HUES64 (cell line): ENCODE data around the gene SLFNL1.

ENCODE experiments used
- H3K27ac ChIP-seq: 2 replicates; pipeline ENCODE4 v1.7.0; 2013; ENCODE audit warnings: low read depth, low read length, inconsistent platforms
- H3K27me3 ChIP-seq: 2 replicates; pipeline ENCODE4 v1.6.1; 2013; ENCODE audit warnings: mild to moderate bottlenecking, low read length; ENCODE audit not compliant: insufficient read depth
- H3K36me3 ChIP-seq: 2 replicates; pipeline ENCODE4 v1.6.1; 2013; ENCODE audit warnings: mild to moderate bottlenecking, low read length; ENCODE audit not compliant: insufficient read depth
- H3K4me1 ChIP-seq: 2 replicates; pipeline ENCODE4 v1.6.1; 2013; ENCODE audit warnings: mild to moderate bottlenecking, low read length, moderate library complexity; ENCODE audit not compliant: insufficient read depth
- H3K4me3 ChIP-seq: 2 replicates; pipeline ENCODE4 v1.5.1; 2013; ENCODE audit warnings: mild to moderate bottlenecking, low read length, moderate library complexity
- H3K9ac ChIP-seq: 2 replicates; pipeline ENCODE4 v1.6.1; 2013; ENCODE audit warnings: mild to moderate bottlenecking, low read depth, low read length
- H3K9me3 ChIP-seq: 2 replicates; pipeline ENCODE4 v1.6.1; 2013; ENCODE audit warnings: low read depth, low read length; ENCODE audit not compliant: insufficient read depth
- WGBS: fragments of 150-250, 120-280 bp; methylation state at CpG from one replicate; pipeline ENCODE4 v1.1.7; 2013; ENCODE audit warnings: missing lambda C conversion rate; 5-methylcytosine and 5-hydroxymethylcytosine counted together

The SLFNL1 gene

DNA sequence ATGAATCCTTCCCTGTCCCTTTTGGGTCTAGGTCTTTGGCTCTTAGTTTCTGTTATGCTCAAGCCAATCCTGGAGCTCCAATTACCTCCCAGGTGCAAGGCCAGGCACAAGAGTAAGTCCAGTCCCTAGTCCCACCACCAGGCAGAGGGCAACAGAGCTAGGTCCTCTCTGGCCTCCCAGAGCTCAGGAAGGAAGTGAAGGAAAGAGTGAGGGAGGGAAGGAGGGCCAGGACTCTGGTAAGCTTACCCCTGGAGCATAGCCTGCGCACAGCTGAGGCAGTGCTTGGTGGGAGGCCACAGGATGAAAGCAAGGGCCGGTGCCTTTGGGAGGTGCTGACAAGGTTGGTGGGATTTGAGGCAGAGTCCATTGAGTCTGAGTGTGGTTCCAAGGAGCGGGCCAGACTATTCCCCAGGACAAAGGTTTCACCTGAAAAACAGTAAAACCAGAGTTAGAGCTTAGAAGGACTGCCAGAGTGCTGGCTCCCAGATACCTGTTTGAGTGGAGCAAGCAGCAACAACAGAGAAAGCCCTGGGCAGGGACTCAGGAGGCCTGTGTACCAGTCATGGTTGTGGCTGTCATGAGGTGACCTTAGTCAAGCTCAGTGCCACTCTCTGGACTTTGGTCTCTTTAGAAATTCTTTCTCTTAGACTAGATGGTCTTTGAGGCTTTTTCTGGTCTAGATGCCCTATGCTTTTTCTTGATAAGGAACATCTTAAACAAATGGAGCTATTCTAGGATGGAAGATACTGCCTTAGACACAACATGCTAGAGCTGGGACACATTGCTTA is 15.8 kb upstream of the SLFNL1 start:
- Histone ChIP-seq H3K9me3 (no peaks in the 10 kb centered on the region), H3K27me3 (no peaks in the 10 kb centered on the region), H3K36me3 (peaks cover 9% of the 10 kb centered on the region; the same call in 1 of the 2 replicates), H3K9ac (no peak overlapping the region), H3K4me3 (no peak overlapping the region), H3K4me1 (peaks cover 10% of the 10 kb centered on the region; the same call in 1 of the 2 replicates), H3K27ac (no peak overlapping the region)
- 97% methylated on average over 3 of the region's 3 CpGs for WGBS

DNA sequence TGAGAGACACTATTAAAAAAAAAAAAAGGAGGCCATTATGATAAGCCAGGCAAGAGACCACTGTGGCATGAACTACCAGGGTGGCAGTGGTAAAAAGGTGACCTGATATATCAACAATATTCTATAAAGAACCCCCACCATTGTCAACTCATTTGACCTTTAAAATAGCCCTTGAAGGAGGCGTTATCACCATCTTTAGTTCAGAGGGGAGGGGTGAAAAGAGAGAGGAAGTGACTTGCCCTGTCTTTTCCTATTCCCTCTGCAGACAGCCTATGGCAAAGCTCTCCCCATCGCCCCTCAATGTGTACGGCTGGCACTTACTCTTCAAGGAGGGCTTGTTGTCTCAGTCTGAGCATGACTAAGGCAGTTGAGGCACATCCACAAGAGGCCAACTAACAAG is 11.7 kb upstream of the SLFNL1 start:
- 92% methylated on average over 2 of the region's 3 CpGs for whole genome bisulfite sequencing
- Histone ChIP-seq H3K36me3 (peaks cover 16% of the 10 kb centered on the region), H3K27me3 (no peaks in the 10 kb centered on the region), H3K9ac (no peak overlapping the region), H3K9me3 (no peaks in the 10 kb centered on the region), H3K4me1 (peaks cover 10% of the 10 kb centered on the region; the same call in 1 of the 2 replicates), H3K27ac (no peak overlapping the region), H3K4me3 (no peak overlapping the region)

DNA sequence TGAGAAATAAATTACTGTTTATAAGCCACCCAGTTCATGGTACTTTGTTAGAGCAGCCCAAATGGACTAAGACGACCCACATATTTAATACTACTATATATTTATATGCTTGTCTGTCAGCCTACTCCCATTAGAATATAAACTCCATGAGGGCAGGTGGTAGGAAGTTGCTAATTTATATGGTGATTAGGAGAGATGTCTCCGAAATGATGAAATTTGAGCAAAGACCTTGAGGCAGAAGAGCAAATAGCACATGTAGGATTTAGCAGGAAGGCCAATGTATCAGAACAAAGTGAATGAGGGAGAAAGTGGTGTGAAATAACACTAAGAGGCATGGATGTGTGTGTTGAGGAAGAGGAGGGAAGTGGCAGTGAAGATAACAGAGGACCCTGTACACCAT is 10.6 kb upstream of the SLFNL1 start:
- Histone ChIP-seq H3K9ac (no peak overlapping the region), H3K4me3 (no peak overlapping the region), H3K27me3 (no peaks in the 10 kb centered on the region), H3K4me1 (peaks cover 10% of the 10 kb centered on the region; the same call in 1 of the 2 replicates), H3K27ac (no peak overlapping the region), H3K9me3 (no peaks in the 10 kb centered on the region), H3K36me3 (peaks cover 18% of the 10 kb centered on the region)
- WGBS, result 93% methylated on average over 1 of the region's 2 CpGs

DNA sequence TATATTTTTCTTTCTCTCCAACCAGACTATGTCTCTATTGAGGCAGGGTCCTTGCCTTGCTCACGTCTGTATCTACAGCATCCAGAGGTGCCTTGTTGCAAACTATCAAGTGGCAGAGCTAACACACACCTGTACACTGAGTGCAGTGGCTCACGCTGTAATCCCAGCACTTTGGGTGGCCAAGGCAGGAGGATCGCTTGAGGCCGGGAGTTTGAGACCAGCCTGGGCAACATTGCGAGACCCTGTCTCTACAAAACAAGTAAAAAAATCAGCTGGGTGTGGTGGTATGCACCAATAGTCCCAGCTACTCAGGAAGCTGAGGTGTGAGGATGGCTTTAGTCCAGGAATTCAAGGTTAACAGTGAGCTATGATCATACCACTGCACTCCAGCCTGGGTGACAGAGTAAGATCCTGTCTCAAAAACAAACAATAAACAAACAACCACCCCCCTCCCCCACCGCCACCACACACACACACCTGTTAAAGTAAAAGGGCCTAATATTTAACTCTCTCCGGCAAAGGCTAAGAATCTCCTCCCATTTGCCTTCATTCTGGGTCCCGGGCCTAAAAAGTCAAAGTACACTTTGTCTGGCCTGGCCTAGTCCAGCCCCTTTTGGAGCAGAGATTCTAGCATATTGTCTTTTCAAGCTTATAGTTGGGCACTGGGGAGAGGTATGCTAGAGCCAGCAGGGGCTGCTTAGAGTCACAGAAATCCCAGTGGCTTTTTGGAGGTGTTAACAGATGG is 9.5 kb upstream of the SLFNL1 start:
- no peak overlapping the region for H3K27ac ChIP-seq
- no peak overlapping the region for H3K9ac ChIP-seq
- H3K4me1 ChIP-seq, result peaks cover 10% of the 10 kb centered on the region; the same call in 1 of the 2 replicates
- no peaks in the 10 kb centered on the region for H3K27me3 ChIP-seq
- H3K36me3 ChIP-seq, result peaks cover 18% of the 10 kb centered on the region
- 94% methylated on average over 8 of the region's 8 CpGs for WGBS
- H3K4me3 ChIP-seq, result no peak overlapping the region
- H3K9me3 ChIP-seq, result no peaks in the 10 kb centered on the region

DNA sequence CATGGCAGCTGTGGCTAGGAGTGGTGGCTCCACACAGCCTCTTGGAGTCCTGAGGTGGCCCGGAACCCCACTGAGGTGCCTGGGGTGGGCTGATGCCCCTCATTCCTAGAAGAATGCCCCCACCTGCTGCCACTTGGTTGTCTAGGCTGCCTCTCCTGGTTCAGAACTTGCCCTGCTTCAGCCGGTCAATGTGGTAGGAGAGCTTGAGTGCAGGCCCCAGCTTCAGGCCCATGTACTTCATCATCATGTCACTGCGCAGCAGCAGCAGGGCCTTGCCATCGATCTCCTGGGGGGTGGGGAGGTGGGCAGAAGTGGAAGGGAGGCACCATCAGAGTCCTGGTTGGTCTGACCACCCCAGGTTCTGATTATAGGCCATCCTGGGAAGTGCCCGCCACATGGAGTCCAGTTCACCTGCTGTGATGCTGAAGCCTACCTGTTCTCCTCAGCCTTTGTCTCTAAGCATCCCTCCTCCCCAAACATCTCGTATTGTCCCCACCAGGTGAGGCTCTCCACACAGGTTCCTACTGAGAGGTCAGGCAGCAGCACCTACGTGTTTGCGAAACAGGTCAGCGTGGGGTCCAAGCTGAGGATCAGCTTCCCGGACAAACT is 6.6 kb upstream of the SLFNL1 start:
- no peak overlapping the region for H3K9ac ChIP-seq
- H3K27me3 ChIP-seq, result no peaks in the 10 kb centered on the region

DNA sequence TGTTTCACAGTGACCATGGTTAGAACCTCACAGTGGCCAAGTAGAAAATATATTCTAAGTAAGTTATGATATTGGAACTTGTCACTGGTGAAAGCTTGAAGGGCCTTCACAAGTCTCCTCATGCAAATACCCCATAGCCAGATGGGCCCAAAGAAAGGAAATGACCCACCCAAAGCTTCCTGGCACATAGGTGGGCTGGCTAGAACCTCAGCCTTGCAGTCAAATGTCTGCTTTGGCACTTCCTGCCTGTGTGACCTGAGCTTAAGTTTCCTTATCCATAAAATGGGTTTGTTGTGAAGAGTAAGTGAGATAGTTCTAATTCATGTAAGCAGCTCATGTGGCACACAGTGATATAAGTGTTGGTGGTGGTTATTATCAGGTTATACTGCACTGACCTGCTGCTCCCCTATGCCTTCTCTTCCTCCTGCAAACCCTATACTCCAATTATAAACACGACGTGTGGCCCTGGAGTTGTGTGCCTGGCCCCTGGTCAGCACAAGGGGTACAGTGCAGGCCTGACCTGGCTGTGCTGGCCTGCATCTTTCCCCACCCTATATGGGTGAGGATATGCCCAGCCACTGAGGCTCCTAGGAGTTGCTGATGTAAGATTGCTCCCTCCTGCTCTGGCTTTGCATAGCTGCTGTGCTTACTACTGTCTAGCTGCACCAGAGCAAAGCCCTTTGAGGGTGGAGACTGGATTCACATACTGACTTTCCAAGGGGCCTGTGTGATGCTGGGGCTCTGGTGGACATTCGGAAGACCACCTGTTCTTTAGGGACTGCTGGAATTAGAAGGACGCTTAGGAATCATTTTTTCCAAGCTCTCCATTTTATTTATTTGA is 4.7 kb upstream of the SLFNL1 start:
- no peaks in the 10 kb centered on the region; the same call in 1 of the 2 replicates for H3K4me1 ChIP-seq
- H3K36me3 ChIP-seq, result peaks cover 5% of the 10 kb centered on the region; the same call in 1 of the 2 replicates
- H3K4me3 ChIP-seq, result no peak overlapping the region
- no peak overlapping the region for H3K27ac ChIP-seq
- H3K9me3 ChIP-seq, result no peaks in the 10 kb centered on the region
- 95% methylated on average over 4 of the region's 4 CpGs for WGBS
- H3K9ac ChIP-seq, result no peak overlapping the region
- no peaks in the 10 kb centered on the region for H3K27me3 ChIP-seq

More for the DNA sequence above, 6.6 kb upstream of the SLFNL1 start:
- H3K27ac ChIP-seq, result no peak overlapping the region
- H3K36me3 ChIP-seq, result peaks cover 12% of the 10 kb centered on the region; the same call in 1 of the 2 replicates
- H3K4me3 ChIP-seq, result no peak overlapping the region
- 97% methylated on average over 10 of the region's 10 CpGs for WGBS
- no peaks in the 10 kb centered on the region for H3K9me3 ChIP-seq
- peaks cover 1% of the 10 kb centered on the region; the same call in 1 of the 2 replicates for H3K4me1 ChIP-seq

DNA sequence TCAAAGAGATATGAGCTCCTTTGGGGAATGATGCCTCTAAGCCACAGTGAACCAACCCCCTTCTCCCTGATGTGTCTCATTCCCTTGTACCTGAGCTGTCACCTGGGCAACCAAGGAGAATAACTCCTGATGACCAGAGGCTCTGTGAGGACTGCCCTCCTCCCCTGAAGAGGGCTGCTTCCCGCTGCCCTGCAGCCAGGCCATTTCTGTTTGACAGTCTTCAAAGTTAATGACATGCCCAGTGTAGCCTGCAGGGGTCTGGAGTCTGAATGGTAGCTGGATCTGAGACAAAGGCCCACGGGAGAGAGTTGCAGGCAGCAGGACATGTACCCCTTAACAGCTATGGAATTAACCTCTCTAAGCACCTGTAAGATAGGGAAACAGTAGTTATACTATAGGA is 3.4 kb upstream of the SLFNL1 start:
- Histone ChIP-seq H3K27ac (no peak overlapping the region), H3K27me3 (no peaks in the 10 kb centered on the region), H3K36me3 (peaks cover 5% of the 10 kb centered on the region; the same call in 1 of the 2 replicates), H3K4me1 (peaks cover 3% of the 10 kb centered on the region; the same call in 1 of the 2 replicates), H3K9ac (no peak overlapping the region), H3K9me3 (no peaks in the 10 kb centered on the region), H3K4me3 (no peak overlapping the region)
- WGBS, result 63% methylated on average over 2 of the region's 2 CpGs

DNA sequence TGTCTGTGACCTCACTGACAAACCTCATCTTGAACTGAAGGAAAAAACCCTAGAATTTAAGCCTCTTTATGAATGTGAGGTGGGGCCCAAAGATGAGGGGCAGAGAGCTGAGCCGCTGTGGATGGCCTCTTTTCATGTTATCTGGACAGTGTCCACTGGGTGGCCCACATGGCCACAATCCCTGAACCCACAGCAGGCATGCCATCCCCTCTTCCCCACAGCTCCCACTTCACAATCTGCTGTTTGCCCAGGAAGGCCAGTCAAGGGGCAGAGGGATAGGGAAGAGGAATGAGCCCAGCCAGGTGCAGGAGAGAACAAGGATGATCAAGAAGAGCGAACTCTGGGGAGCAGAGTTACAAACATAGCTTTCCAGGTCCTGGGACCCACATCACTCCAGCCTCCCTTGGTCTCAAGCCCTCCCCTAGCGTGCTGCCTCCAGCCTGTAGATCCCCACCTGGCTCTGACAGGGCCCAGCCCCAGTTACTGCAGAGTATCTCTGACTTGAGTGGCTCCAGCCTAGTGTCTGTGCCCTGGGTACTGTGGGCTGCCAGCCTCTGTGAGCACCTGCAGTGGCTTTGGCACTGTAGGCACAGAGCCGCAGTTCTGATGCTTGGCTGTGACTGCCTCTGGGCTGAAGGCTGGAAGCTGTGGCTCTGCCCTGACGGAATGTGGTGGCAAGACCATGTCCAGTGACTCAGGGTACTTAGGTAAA is 1.9 kb upstream of the SLFNL1 start:
- H3K27me3 ChIP-seq, result no peaks in the 10 kb centered on the region
- H3K9me3 ChIP-seq, result no peaks in the 10 kb centered on the region
- peaks cover 3% of the 10 kb centered on the region; the same call in 1 of the 2 replicates for H3K4me1 ChIP-seq
- no peak overlapping the region for H3K9ac ChIP-seq
- no peak overlapping the region for H3K4me3 ChIP-seq
- peaks cover 5% of the 10 kb centered on the region; the same call in 1 of the 2 replicates for H3K36me3 ChIP-seq
- 84% methylated on average over 5 of the region's 5 CpGs for WGBS
- no peak overlapping the region for H3K27ac ChIP-seq

DNA sequence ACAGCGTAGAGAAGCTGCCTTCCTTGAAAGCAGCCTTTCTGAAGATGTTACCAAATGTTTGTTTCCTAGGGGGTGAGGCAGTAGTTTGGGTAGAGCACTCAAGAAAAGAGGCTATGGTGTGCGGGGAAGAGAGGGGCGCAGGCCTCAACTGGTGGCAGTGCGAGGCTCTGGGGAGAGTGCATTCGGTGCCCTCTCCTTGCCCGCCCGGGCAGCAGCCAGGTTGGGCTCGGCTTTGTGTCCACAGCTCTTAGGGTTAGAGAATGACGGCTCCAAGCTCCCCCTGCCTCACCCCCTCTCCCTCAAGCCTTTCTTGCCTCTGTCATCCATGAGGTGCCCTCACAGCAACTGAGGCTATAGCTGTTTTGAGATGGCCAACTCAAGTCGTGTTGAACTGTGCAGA is 899 bp upstream of the SLFNL1 start:
- peaks cover 3% of the 10 kb centered on the region; the same call in 1 of the 2 replicates for H3K4me1 ChIP-seq
- no peak overlapping the region for H3K27ac ChIP-seq
- 88% methylated on average over 10 of the region's 10 CpGs for WGBS

DNA sequence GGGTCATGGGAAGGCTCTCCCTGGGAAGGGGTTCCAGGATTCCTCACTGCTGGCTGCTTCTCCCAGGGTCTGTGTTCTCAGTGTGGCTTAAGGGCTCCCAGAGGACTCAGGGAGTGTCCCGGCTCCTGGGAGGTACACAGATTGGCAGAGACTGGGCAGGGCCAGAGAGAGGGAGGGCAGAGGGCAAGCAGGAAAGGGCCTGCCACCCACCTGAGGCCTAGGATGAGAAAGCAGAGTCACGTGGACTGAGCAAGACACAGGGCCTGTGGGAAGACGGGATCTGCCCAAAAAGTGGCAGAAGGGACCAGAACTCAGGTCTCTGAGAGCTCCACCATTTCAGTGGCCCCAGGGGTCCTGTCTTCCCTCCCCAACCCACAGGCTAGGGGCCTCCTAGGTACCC is 871 bp downstream of the SLFNL1 start:
- H3K9ac ChIP-seq, result no peak overlapping the region
- no peak overlapping the region for H3K4me3 ChIP-seq
- H3K27ac ChIP-seq, result no peak overlapping the region
- peaks cover 3% of the 10 kb centered on the region; the same call in 1 of the 2 replicates for H3K4me1 ChIP-seq
- H3K9me3 ChIP-seq, result no peaks in the 10 kb centered on the region
- peaks cover 27% of the 10 kb centered on the region for H3K36me3 ChIP-seq
- 94% methylated on average over 3 of the region's 3 CpGs for WGBS
- H3K27me3 ChIP-seq, result no peaks in the 10 kb centered on the region

More for the DNA sequence above, 899 bp upstream of the SLFNL1 start:
- H3K9ac ChIP-seq, result no peak overlapping the region
- H3K36me3 ChIP-seq, result peaks cover 11% of the 10 kb centered on the region
- no peaks in the 10 kb centered on the region for H3K27me3 ChIP-seq
- no peak overlapping the region for H3K4me3 ChIP-seq
- H3K9me3 ChIP-seq, result no peaks in the 10 kb centered on the region
